Measurements from ENCODE around the gene CSF3R.
"Not testable (repeated sequence)": the region's sequence is repeated elsewhere in the genome, so short reads cannot be mapped to it uniquely, and the experiment has no call there.

Gene CSF3R

GRCh38 chr1:36481091-36481490 lies 1.6 kb downstream of the CSF3R start:
- no peak for DNase-seq

- DNase-seq, result no peak
Measured at GRCh38 chr1:36480161-36480560, 2.6 kb downstream of the CSF3R start.

- no peak for DNase-seq
Measured at GRCh38 chr1:36479505-36480051, 3.1 kb downstream of the CSF3R start.

GRCh38 chr1:36477615-36478014 lies 5.1 kb downstream of the CSF3R start:
- DNase-seq, result not testable (repeated sequence)

- no peak for DNase-seq
Measured at GRCh38 chr1:36476945-36477344, 5.8 kb downstream of the CSF3R start.

GRCh38 chr1:36475910-36476604 lies 6.7 kb downstream of the CSF3R start:
- no peak for DNase-seq

GRCh38 chr1:36475341-36475740 lies 7.4 kb downstream of the CSF3R start:
- DNase-seq, result no peak

GRCh38 chr1:36472656-36473055 lies 10.1 kb downstream of the CSF3R start:
- no peak for DNase-seq

- DNase-seq, result no peak
Measured at GRCh38 chr1:36471830-36472641, 10.7 kb downstream of the CSF3R start.

GRCh38 chr1:36469163-36469562 lies 13.6 kb downstream of the CSF3R start:
- DNase-seq, result no peak

GRCh38 chr1:36467700-36468455 lies 14.8 kb downstream of the CSF3R start:
- no peak for DNase-seq

GRCh38 chr1:36467027-36467410 lies 15.7 kb downstream of the CSF3R start:
- no peak for DNase-seq

- no peak for DNase-seq
Measured at GRCh38 chr1:36466370-36467026, 16.2 kb downstream of the CSF3R start.

- DNase-seq, result no peak
Measured at GRCh38 chr1:36465731-36466369, 16.9 kb downstream of the CSF3R start.

GRCh38 chr1:36464605-36465393 lies 17.9 kb downstream of the CSF3R start:
- peak; percentile 21 for DNase-seq

- peak; percentile 94 for DNase-seq
Measured at GRCh38 chr1:36463803-36464604, 18.7 kb downstream of the CSF3R start, which contains the start of gene MRPS15. MRPS15 (minus strand) TSS chr1:36464384; CDS start chr1:36464275, 109 bp downstream.

GRCh38 chr1:36463463-36463802 lies 19.3 kb downstream of the CSF3R start:
- DNase-seq, result no peak

GRCh38 chr1:36458910-36459309 lies 23.8 kb downstream of the CSF3R start:
- no peak for DNase-seq

GRCh38 chr1:36457691-36458090 lies 25.0 kb downstream of the CSF3R start:
- DNase-seq, result no peak

GRCh38 chr1:36456391-36456928 lies 26.3 kb downstream of the CSF3R start:
- no peak for DNase-seq
